NCI-H345 (cell line): ENCODE data around the gene ICAM1.
A peak's percentile ranks its signal among the peaks of the same experiment; 100 is the strongest.
"Not testable (repeated sequence)": the region's sequence is repeated elsewhere in the genome, so short reads cannot be mapped to it uniquely, and the experiment has no call there.

Experiments used
- DNase-seq: peaks from one replicate; lab custom pipeline; 2025; lab: John Stamatoyannopoulos, UW

Gene ICAM1

GRCh38 chr19:10270616-10271394, at the start of gene ICAM1:
Gene ICAM1, plus strand, starts transcription at chr19:10271120. Its CDS starts 40 bp downstream, at chr19:10271160.
- DNase-seq: peak; percentile 12

GRCh38 chr19:10222201-10222890, 48.6 kb upstream of the ICAM1 start:
- DNase-seq: no peak

GRCh38 chr19:10223488-10224213, 47.3 kb upstream of the ICAM1 start:
- no peak for DNase-seq

- DNase-seq: no peak
Measured at GRCh38 chr19:10224337-10224736, 46.6 kb upstream of the ICAM1 start.

- no peak for DNase-seq
Measured at GRCh38 chr19:10226021-10226375, 44.9 kb upstream of the ICAM1 start.

GRCh38 chr19:10226376-10227025, 44.4 kb upstream of the ICAM1 start:
- DNase-seq: no peak

- DNase-seq: no peak
Measured at GRCh38 chr19:10227026-10227971, 43.6 kb upstream of the ICAM1 start.

GRCh38 chr19:10228393-10228792, 42.5 kb upstream of the ICAM1 start:
- no peak for DNase-seq

- DNase-seq: peak; percentile 36
Measured at GRCh38 chr19:10228920-10229319, 42.0 kb upstream of the ICAM1 start.

- DNase-seq: no peak
Measured at GRCh38 chr19:10230173-10230860, 40.6 kb upstream of the ICAM1 start.

GRCh38 chr19:10230861-10231611, 39.9 kb upstream of the ICAM1 start, which contains the start of gene S1PR2:
Gene S1PR2, minus strand, starts transcription at chr19:10231331. Its CDS starts 6,426 bp downstream, at chr19:10224905.
- DNase-seq: peak; percentile 76

GRCh38 chr19:10231612-10232228, 39.2 kb upstream of the ICAM1 start:
- DNase-seq: no peak

- no peak for DNase-seq
Measured at GRCh38 chr19:10233946-10234345, 37.0 kb upstream of the ICAM1 start.

GRCh38 chr19:10235003-10235402, 35.9 kb upstream of the ICAM1 start:
- no peak for DNase-seq

- DNase-seq: not testable (repeated sequence)
Measured at GRCh38 chr19:10235409-10235808, 35.5 kb upstream of the ICAM1 start.

- peak; percentile 30 for DNase-seq
Measured at GRCh38 chr19:10237702-10238101, 33.2 kb upstream of the ICAM1 start.

- DNase-seq: peak; percentile 95
Measured at GRCh38 chr19:10238172-10238783, 32.6 kb upstream of the ICAM1 start.

- not testable (repeated sequence) for DNase-seq
Measured at GRCh38 chr19:10241826-10242449, 29.0 kb upstream of the ICAM1 start.
